SH-SY5Y (cell line): ENCODE data around the gene COPB2.

Source experiments
- GATA2 ChIP-seq: IDR thresholded peaks from 2 replicates; pipeline ENCODE4 v1.6.1; 2011; ENCODE audit warnings: mild to moderate bottlenecking, low read depth, low read length
- GATA3 ChIP-seq: IDR thresholded peaks from 2 replicates; pipeline ENCODE4 v1.6.1; 2011; ENCODE audit warnings: low read depth, mild to moderate bottlenecking, low read length, moderate library complexity

GRCh38 chr3:139317660-139318430 is 71.6 kb downstream of the COPB2 start:
- TF ChIP-seq GATA2: no peak
- no peak for TF ChIP-seq GATA3
